ENCODE results near the gene CABP7.

CABP7 gene

DNA sequence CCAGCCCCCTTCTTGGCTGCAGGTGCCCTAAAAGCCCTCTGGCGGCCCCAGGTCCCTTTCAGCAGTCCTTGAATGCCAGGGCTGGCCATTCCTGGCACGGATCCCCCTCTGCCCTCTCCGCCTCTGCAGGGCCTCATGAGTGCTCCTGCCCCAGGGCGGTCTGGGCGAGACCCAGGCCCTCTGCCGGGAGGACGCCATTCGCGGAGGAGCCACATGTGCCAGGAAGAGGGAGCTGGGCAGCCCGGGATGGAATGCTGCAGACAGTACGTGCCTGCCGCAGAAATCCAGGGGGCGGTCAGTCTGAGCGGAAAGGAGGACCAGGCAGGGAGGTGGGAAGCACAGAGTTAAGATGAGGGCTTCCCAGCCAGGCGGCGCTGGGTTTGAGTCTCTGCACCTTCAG lies 2.8 kb downstream of the CABP7 start:
- no peak for DNase-seq (ENCODE audit: low read depth)

DNA sequence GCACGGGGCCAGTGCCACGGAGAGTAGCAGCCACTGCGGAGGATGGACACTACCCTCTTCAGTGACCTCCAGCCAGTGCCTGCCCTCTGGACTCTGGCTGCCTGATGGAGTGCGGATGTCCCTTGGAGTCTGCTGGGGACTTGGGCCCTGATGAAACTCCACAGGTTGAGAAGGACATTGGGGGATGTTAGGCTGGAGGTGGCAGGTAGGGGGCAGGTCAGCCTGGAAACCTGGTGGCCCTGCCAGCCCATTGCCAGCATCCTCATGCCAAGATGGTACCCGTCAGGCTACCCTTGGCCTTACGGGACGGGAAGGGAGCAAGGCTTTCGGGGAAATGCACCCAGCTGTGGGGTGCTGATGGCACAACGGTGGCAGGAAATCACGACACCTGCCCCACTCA lies 4.0 kb downstream of the CABP7 start:
- no peak for DNase-seq (ENCODE audit: low read depth)

DNA sequence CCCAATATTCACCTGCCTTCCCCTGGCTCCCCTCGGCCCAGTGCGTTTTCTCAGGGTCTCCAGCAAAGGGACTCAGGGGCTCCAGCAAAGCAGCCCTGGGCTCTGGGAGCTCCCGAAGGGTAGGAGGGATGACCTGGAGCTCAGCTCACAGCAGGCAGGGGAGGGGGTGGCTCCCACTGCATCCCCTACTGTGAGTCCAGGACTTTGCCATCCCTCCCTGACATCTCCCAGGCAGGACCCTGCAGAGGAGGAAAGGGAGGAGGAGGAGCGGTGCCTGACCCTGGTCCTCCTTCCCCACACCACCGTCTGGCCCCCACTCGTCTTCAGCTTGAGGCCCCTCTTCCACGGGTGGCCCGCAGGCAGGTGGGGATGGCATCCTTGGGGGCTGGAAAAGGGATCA lies 5.0 kb downstream of the CABP7 start:
- no peak for DNase-seq (ENCODE audit: low read depth)

- no peak for DNase-seq (ENCODE audit: low read depth)
Observed at GRCh38 chr22:29726106-29726505, 6.3 kb downstream of the CABP7 start.

DNA sequence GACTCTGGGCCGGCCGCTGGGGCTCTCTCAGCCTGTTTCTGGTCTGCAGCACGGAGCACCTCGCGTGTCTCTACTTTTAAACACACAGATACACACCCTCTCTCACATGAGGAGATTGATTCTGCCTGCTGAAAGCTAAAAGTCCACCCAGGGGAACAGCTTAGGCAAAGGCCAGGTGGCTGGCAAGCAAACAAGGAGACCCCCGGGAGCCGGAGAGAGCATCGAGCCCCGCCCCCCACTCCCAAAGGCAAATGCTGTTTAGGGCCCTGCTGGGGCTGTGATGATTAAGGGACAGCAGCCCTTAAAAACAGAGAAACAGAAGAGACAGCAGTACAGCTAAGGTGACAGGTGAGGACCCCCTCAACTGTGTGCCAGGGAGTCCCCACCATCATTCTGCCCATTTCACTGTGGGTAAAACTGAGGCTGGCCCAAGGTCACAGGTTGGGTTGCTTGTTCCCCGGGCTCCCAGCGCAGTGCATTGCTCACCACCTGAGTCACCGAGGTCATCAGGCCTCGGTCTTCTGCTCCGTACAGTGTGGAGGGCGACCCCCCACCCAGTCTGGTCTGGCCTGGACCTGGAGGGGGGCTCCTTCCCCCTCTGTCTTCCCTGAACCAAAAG lies 6.8 kb downstream of the CABP7 start:
- no peak for DNase-seq (ENCODE audit: low read depth)

DNA sequence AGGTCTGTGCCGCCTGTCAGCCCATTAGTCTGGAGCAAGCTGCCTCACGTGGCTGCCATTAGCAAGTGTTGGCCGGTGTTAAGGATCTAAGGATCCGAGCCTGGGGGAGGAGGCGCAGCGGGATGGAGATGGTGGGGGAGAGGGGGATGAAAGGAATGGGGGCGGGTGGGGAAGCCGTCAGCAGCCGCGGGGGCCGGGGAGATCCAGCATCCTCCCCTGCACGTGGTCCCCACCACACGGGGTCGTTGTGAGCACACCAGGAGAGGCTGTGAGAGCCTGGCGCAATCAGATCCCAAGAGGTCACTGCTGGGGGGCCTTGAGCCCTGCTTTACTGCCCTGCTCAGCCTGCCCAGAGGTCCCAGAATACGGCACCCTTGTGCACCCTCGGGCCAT lies 7.3 kb downstream of the CABP7 start:
- peak; percentile 21 for DNase-seq (ENCODE audit: low read depth)

DNA sequence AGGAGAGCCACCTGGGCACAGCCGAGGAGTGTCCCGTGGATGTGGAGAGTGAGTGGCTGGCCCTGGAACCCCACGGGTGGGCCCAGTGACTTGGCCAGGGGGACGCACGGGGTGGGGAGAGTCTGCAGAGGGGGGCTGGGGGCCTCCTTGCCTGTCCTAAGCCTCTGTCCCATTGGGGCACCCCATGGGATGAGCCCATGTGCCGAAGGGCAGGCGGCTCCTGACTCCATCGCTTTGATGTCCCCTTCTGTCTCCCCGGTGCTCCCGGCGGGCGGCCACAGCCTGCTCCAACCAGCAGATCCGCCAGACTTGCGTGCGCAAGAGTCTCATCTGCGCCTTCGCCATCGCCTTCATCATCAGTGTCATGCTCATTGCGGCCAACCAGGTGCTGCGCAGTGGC lies 9.4 kb downstream of the CABP7 start:
- no peak for DNase-seq (ENCODE audit: low read depth)

DNA sequence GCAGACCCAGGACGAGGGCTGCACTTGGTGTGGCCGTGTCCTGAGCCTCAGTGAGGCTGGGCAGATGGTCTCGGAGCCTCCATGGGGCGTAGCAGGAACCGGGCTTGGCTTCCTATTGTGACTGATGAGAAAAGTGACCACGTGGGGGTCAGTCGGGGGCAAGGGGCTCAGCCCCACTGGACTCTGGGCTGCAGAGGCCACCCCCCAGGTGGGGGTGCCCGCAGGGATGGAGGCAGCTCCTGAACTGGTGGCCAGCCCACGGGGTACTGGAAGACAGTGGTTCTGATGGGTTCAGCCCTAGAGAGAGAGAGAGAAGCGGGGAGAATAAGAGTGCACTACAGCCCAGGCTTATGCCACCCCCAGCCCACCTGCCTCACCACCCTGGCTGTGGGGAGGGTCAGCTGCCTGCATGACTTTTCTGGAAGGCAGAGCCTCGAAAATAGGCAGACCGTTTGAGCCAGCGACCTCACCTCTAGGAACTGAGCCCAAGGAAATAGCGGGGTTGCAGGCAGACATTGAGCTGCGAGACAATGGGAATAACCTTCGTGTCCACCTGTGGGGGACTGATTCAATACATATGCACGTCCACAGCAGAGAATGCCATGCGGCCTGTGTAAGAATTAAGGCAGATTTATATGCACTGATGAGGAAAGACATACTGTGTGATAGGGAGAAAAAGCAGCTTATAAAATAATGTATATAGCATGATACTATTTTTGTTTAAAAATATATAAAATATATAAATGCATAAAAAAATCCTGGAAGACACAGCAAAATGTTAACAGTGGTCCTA lies 11.5 kb downstream of the CABP7 start:
- no peak for DNase-seq (ENCODE audit: low read depth)

- no peak for DNase-seq (ENCODE audit: low read depth)
Observed at GRCh38 chr22:29732883-29733282, 13.1 kb downstream of the CABP7 start.

DNA sequence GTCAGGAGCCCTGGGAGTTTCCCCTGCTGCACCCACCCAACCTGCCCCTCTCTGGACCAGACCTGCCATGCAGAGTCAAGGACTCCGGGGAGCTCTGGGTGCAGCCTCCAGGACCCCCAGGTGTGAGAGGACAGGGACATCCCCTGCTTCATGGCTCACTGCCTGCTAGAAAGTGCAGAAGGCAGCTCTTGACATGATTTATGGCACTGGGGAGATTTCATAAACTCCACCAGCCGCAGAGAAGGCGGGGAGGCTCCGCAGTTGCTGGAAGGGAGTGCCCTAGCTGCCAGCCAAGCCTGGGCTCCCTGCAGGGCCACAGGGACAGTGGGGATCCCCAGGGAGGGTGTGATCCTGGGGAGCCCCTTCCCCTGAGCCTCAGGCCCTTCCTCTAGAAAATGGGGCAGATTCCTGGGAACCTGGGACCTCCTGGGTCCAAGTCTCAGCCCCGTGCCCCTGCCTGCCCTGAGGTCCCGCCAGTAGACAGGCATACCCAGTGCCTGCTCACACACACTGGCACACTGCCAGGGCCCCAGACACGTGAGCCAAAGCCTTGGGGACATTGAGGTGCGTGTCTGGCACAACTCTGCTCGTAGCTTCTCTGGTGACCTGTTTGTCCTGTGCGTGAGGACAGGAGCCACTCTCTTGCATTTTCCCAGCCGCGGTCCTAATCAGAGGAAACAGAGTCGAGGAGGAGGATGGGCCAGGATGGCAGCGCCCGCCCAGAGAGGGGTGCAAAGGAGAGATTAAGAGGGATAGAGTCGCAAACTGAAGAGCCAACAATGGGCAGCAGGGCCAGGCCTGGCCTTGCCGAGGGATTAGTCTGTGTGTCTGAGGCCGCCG lies 13.8 kb downstream of the CABP7 start:
- no peak for DNase-seq (ENCODE audit: low read depth)

GRCh38 chr22:29734406-29734805 lies 14.6 kb downstream of the CABP7 start:
- DNase-seq (ENCODE audit: low read depth) = no peak

DNA sequence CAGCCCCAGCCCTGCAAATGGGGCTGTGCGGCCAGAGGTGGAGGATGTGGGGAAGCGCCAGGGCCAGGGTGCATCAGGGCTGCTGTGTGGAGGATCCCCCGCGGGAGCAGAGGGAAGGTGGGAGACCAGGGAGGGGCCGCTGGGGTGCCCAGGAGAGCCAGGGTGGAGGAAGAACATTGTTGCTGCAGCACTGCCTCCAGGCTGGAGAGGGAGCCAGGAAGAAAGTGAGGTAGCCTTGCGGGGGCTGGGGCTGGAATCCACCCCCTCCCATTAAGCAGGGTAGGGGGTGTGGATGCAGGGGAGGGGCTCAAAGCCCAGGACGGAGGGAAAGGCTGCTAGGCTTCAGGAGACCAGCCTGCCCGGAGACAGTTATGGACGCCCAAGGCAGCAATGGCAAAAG lies 15.0 kb downstream of the CABP7 start:
- DNase-seq (ENCODE audit: low read depth) = no peak

- DNase-seq (ENCODE audit: low read depth) = no peak
Observed at GRCh38 chr22:29735416-29735815, 15.6 kb downstream of the CABP7 start.

DNA sequence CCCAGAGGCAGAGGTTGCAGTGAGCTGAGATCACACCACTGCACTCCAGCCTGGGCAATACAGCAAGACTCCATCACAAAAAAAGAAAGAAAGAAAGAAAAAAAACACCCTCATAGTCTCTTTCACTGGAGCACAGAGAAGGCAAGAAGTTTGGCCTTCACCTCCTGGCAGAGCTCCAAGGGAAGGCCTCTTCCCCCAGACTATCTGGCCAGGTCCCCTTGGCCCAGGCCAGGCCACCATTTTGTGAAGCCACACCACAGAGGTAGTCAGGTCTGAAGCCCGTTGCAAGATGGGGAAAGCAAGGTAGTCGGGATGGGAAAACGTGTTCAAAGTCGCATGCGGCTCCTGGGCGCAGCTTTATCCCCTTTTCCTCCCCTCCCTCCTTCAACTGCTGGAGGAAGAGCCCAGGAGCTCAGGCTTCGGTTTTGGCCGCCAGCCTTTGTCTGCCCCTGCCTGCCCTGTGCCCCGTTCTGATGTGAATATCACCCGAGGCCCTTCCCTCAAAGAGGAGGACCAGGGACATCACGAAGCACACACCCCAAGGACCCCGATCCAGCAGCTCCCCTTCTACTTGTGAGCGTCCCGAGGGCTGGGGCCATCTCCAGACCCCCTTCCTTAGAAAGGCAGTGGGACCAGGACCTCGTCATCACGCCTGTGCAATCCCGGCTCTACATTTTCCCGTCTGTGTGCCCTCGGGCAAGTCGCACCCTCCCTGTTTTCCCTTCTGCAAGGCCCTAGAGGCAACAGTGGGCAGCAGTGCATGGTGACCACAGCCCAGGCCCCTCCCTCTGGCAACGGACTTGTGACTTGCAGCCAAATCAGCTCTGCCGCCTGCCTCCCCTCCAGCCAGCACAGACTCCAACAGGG lies 17.7 kb downstream of the CABP7 start:
- no peak for DNase-seq (ENCODE audit: low read depth)

- DNase-seq (ENCODE audit: low read depth) = no peak
Observed at GRCh38 chr22:29738118-29738815, 18.5 kb downstream of the CABP7 start.

- no peak for DNase-seq (ENCODE audit: low read depth)
Observed at GRCh38 chr22:29739346-29739875, 19.6 kb downstream of the CABP7 start.

GRCh38 chr22:29740216-29740615 lies 20.4 kb downstream of the CABP7 start:
- DNase-seq (ENCODE audit: low read depth) = no peak

DNA sequence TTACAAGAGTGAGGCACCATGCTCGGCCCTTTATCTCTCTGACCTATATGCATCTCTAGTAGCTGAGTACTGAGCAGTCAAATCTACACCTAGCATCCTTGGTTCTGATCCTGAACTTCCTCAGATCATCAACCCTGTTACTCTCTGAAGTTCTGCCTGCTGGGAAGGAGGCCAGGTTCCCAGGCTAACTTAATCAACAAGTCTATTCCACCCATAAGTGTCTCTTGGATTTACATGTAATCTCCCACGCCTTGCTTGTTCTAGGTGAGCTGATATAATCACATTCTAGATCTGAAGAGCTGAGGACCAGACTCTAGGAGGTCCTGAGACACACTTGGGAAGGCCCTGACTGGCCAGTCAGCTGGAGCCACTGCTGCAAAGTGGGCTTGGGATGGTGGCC lies 22.1 kb downstream of the CABP7 start:
- DNase-seq (ENCODE audit: low read depth) = no peak

- DNase-seq (ENCODE audit: low read depth) = no peak
Observed at GRCh38 chr22:29742326-29742725, 22.5 kb downstream of the CABP7 start.

DNA sequence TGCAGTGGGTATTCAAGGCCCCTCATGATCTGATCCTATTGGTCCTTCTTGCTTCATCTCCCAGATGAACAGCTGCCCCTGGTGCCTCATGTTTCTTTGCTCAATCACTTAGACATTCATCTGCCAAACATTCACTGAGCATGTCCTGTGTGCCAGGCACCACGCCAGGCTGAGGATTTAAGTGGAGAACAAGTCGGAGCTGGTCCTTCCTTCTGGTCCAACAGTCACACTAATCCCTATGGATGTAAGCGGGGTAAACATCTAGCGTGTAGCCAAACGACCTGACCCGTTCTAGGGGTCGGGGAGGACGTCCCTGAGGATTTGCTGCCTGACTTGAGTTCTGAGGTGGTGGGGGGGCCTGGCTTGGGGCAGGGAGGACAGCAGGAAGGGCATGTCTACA lies 25.1 kb downstream of the CABP7 start:
- peak; percentile 75 for DNase-seq (ENCODE audit: low read depth)

- no peak for DNase-seq (ENCODE audit: low read depth)
Observed at GRCh38 chr22:29747832-29748231, 28.0 kb downstream of the CABP7 start.
